ENCODE measurements around the gene IQCN. TPM values are rescaled to one million over a fixed set of nuclear protein-coding genes. Genes with fewer than 3 reads are reported as not detected.
A peak's percentile ranks its signal among the peaks of the same experiment; 100 is the strongest.

Gene IQCN
- total and polyA plus RNA-seq, 4 donors = 0.19 to 2.4 (median 0.53) TPM

- Histone ChIP-seq H3K27ac (ENCODE audit: low read depth in 1 of 2, low read length in 2 of 2) (no peak overlapping the region), H3K9ac (ENCODE audit: low read depth in 1 of 2, low read length in 2 of 2) (no peak overlapping the region), H3K27me3 (ENCODE audit: control insufficient read depth in 4 of 4, insufficient read depth in 4 of 4, low read length in 3 of 4) (no peaks in the 10 kb centered on the region), H3K4me1 (ENCODE audit: control insufficient read depth in 4 of 4, insufficient read depth in 4 of 4, low read length in 3 of 4) (peaks cover 0 to 14% (median 8%) of the 10 kb centered on the region in 4 donors), H3K36me3 (ENCODE audit: control insufficient read depth in 4 of 4, insufficient read depth in 3 of 4, low read depth in 1 of 4, low read length in 3 of 4) (no peaks in the 10 kb centered on the region), H3K4me3 (ENCODE audit: low read depth in 1 of 3, low read length in 3 of 3) (no peak overlapping the region), H3K9me3 (ENCODE audit: control insufficient read depth in 4 of 4, low read length in 3 of 4) (no peaks in the 10 kb centered on the region)
- 88% methylated on average over 21 of the region's 21 CpGs for WGBS
- TF ChIP-seq MAX (IDR thresholded peaks at IDR 0.05) = no peak
- DNase-seq (ENCODE audit: low spot score) = no peak
These were observed 12.9 kb upstream of the IQCN start for GRCh38 chr19:18286973-18287635.

GRCh38 chr19:18284712-18285360 lies 10.6 kb upstream of the IQCN start:
- Histone ChIP-seq H3K27me3 (ENCODE audit: control insufficient read depth in 4 of 4, insufficient read depth in 4 of 4, low read length in 3 of 4) (no peaks in the 10 kb centered on the region), H3K36me3 (ENCODE audit: control insufficient read depth in 4 of 4, insufficient read depth in 3 of 4, low read depth in 1 of 4, low read length in 3 of 4) (no peaks in the 10 kb centered on the region), H3K9me3 (ENCODE audit: control insufficient read depth in 4 of 4, low read length in 3 of 4) (no peaks in the 10 kb centered on the region), H3K27ac (ENCODE audit: low read depth in 1 of 2, low read length in 2 of 2) (peak overlapping the region; percentile 5 to 62), H3K4me1 (ENCODE audit: control insufficient read depth in 4 of 4, insufficient read depth in 4 of 4, low read length in 3 of 4) (peaks cover 0 to 12% (median 5%) of the 10 kb centered on the region in 4 donors), H3K9ac (ENCODE audit: low read depth in 1 of 2, low read length in 2 of 2) (no peak overlapping the region), H3K4me3 (ENCODE audit: low read depth in 1 of 3, low read length in 3 of 3) (no peak overlapping the region)
- WGBS = 58% methylated on average over 12 of the region's 12 CpGs
- DNase-seq (ENCODE audit: low spot score) = no peak
- TF ChIP-seq YY1 (IDR thresholded peaks at IDR 0.05) (no peak), MAX (IDR thresholded peaks at IDR 0.05) (no peak), RAD21 (IDR thresholded peaks at IDR 0.05) (no peak), REST (IDR thresholded peaks at IDR 0.05) (no peak), FOXA2 (IDR thresholded peaks at IDR 0.05) (no peak), ZBTB33 (IDR thresholded peaks at IDR 0.05) (no peak), ATF3 (IDR thresholded peaks at IDR 0.05) (no peak), HNF4A (conservative IDR thresholded peaks at IDR 0.05) (no peak)

- TF ChIP-seq JUND (IDR thresholded peaks at IDR 0.05) (no peak), ZBTB33 (IDR thresholded peaks at IDR 0.05) (no peak), YY1 (IDR thresholded peaks at IDR 0.05) (no peak), MAX (IDR thresholded peaks at IDR 0.05) (no peak), RAD21 (IDR thresholded peaks at IDR 0.05) (no peak)
- H3K27ac ChIP-seq (ENCODE audit: low read depth in 1 of 2, low read length in 2 of 2) = no peak overlapping the region
- WGBS = 95% methylated on average over 5 of the region's 5 CpGs
These were observed 9.1 kb upstream of the IQCN start for GRCh38 chr19:18283338-18283737.

More at GRCh38 chr19:18283338-18283737, 9.1 kb upstream of the IQCN start:
- DNase-seq (ENCODE audit: low spot score) = no peak
- H3K4me1 ChIP-seq (ENCODE audit: control insufficient read depth in 4 of 4, insufficient read depth in 4 of 4, low read length in 3 of 4) = peaks cover 5 to 23% (median 14%) of the 10 kb centered on the region in 4 donors
- no peaks in the 10 kb centered on the region for H3K9me3 ChIP-seq (ENCODE audit: control insufficient read depth in 4 of 4, low read length in 3 of 4)
- H3K9ac ChIP-seq (ENCODE audit: low read depth in 1 of 2, low read length in 2 of 2) = no peak overlapping the region
- H3K4me3 ChIP-seq (ENCODE audit: low read depth in 1 of 3, low read length in 3 of 3) = no peak overlapping the region
- H3K36me3 ChIP-seq (ENCODE audit: control insufficient read depth in 4 of 4, insufficient read depth in 3 of 4, low read depth in 1 of 4, low read length in 3 of 4) = peaks cover 0 to 2% (median 0%) of the 10 kb centered on the region in 4 donors
- H3K27me3 ChIP-seq (ENCODE audit: control insufficient read depth in 4 of 4, insufficient read depth in 4 of 4, low read length in 3 of 4) = no peaks in the 10 kb centered on the region
